Stimulated activated CD8-positive, alpha-beta memory T cell treated with anti-CD3 and anti-CD28 coated beads, Interleukin-2, amount 100 ng/mL, for 1 hour (primary cell): ENCODE data around the gene GPATCH4.

Source experiments
- DNase-seq, 2 donors: peaks; one replicate each; pipeline ENCODE4 v3.0.0-alpha.2; 2020; ENCODE audit warnings: low read depth in 2 of 2

GPATCH4 gene

GRCh38 chr1:156547982-156548381 lies 53.3 kb downstream of the GPATCH4 start:
- no peak for DNase-seq

- DNase-seq, result no peak
Measured at GRCh38 chr1:156547434-156547833, 53.8 kb downstream of the GPATCH4 start.

GRCh38 chr1:156546267-156546666 lies 55.0 kb downstream of the GPATCH4 start:
- no peak for DNase-seq

GRCh38 chr1:156544592-156545102 lies 56.6 kb downstream of the GPATCH4 start:
- DNase-seq, result no peak
